GM19324 (cell line): ENCODE data around the gene DNALI1.
"Not testable (repeated sequence)": the region's sequence is repeated elsewhere in the genome, so short reads cannot be mapped to it uniquely, and the experiment has no call there.

Experiments used
- ATAC-seq: cut with Tn5 transposase; IDR thresholded peaks from one replicate; pipeline ENCODE4 v1.9.1; 2021; ENCODE audit warnings: mild to moderate bottlenecking, moderate library complexity; ENCODE audit not compliant: unreplicated experiment, low FRiP score

The DNALI1 gene

GRCh38 chr1:37553927-37554808, 2.6 kb upstream of the DNALI1 start, which contains the start of gene SNIP1:
SNIP1 (minus strand) TSS chr1:37554293; CDS start chr1:37554229, 64 bp downstream.
- ATAC-seq, result peak; percentile 79

- no peak for ATAC-seq
Measured at GRCh38 chr1:37557402-37557801, 662 bp downstream of the DNALI1 start.

- no peak for ATAC-seq
Measured at GRCh38 chr1:37558411-37558810, 1.7 kb downstream of the DNALI1 start.

- ATAC-seq, result no peak
Measured at GRCh38 chr1:37559080-37559479, 2.3 kb downstream of the DNALI1 start.

- not testable (repeated sequence) for ATAC-seq
Measured at GRCh38 chr1:37559957-37560379, 3.2 kb downstream of the DNALI1 start.

- ATAC-seq, result no peak
Measured at GRCh38 chr1:37560401-37561132, 3.8 kb downstream of the DNALI1 start.

- no peak for ATAC-seq
Measured at GRCh38 chr1:37561133-37562132, 4.7 kb downstream of the DNALI1 start.

GRCh38 chr1:37562984-37563383, 6.2 kb downstream of the DNALI1 start:
- no peak for ATAC-seq

GRCh38 chr1:37564892-37565291, 8.2 kb downstream of the DNALI1 start:
- no peak for ATAC-seq

GRCh38 chr1:37567023-37567422, 10.3 kb downstream of the DNALI1 start:
- no peak for ATAC-seq

GRCh38 chr1:37570528-37571334, 14.0 kb downstream of the DNALI1 start:
- no peak for ATAC-seq

- ATAC-seq, result no peak
Measured at GRCh38 chr1:37574834-37575480, 18.2 kb downstream of the DNALI1 start.

GRCh38 chr1:37575692-37576091, 19.0 kb downstream of the DNALI1 start:
- no peak for ATAC-seq

GRCh38 chr1:37584544-37584943, 27.8 kb downstream of the DNALI1 start:
- ATAC-seq, result not testable (repeated sequence)

GRCh38 chr1:37588939-37589338, 32.2 kb downstream of the DNALI1 start:
- ATAC-seq, result no peak

GRCh38 chr1:37593726-37594125, 37.0 kb downstream of the DNALI1 start:
- ATAC-seq, result no peak

GRCh38 chr1:37595440-37596181, 38.9 kb downstream of the DNALI1 start, which contains the start of gene GNL2:
GNL2 (minus strand) TSS chr1:37595937; CDS start chr1:37595822, 115 bp downstream.
- ATAC-seq, result peak; percentile 96

- ATAC-seq, result no peak
Measured at GRCh38 chr1:37596182-37596667, 39.5 kb downstream of the DNALI1 start.
